GM23338 (cell line): ENCODE data around the gene MID1. TPM values are rescaled to one million over a fixed set of nuclear protein-coding genes. Genes with fewer than 3 reads are reported as not detected.

Experiments
- ATAC-seq: fragments of 200-7000 bp; cut with Tn5 transposase; 3 replicates; pipeline ENCODE4 v1.9.1; 2020
- DNase-seq: peaks from one replicate; pipeline ENCODE4 v3.0.0-alpha.2; 2015; ENCODE audit warnings: low spot score
- H2AFZ ChIP-seq: fragments of 200-600 bp; sonication (generic); 2 replicates; pipeline ENCODE4 v1.8.0; 2016; ENCODE audit warnings: antibody characterized with exemption, mild to moderate bottlenecking, moderate library complexity
- H3F3A ChIP-seq: fragments of 200-600 bp; sonication (generic); replicated peaks from 2 replicates; pipeline ENCODE4 v1.8.0; 2017; ENCODE audit warnings: antibody characterized with exemption, mixed run types, low read depth
- H3K27ac ChIP-seq: fragments of 200-600 bp; sonication (generic); 2 replicates; pipeline ENCODE4 v1.6.1; 2016; ENCODE audit warnings: low read depth
- H3K27me3 ChIP-seq: fragments of 200-600 bp; sonication (generic); 2 replicates; pipeline ENCODE4 v1.8.0; 2016; ENCODE audit warnings: mild to moderate bottlenecking, mixed run types, moderate library complexity; ENCODE audit not compliant: insufficient read depth
- H3K36me3 ChIP-seq: fragments of 200-600 bp; sonication (generic); 2 replicates; pipeline ENCODE4 v1.8.0; 2016; ENCODE audit warnings: mild to moderate bottlenecking; ENCODE audit not compliant: insufficient read depth
- H3K4me1 ChIP-seq: fragments of 200-600 bp; sonication (generic); 2 replicates; pipeline ENCODE4 v1.8.0; 2016; ENCODE audit warnings: mild to moderate bottlenecking, moderate library complexity; ENCODE audit not compliant: insufficient read depth
- H3K4me2 ChIP-seq: fragments of 200-600 bp; sonication (generic); 2 replicates; pipeline ENCODE4 v1.7.1; 2017; ENCODE audit warnings: mixed run types
- H3K4me3 ChIP-seq: fragments of 200-600 bp; sonication (generic); 2 replicates; pipeline ENCODE4 v1.6.1; 2016; ENCODE audit warnings: mixed run types
- H3K79me2 ChIP-seq: fragments of 200-600 bp; sonication (generic); replicated peaks from 2 replicates; pipeline ENCODE4 v1.8.0; 2017; ENCODE audit warnings: mild to moderate bottlenecking; ENCODE audit not compliant: insufficient read depth
- H3K9me2 ChIP-seq: fragments of 200-600 bp; sonication (generic); 2 replicates; pipeline ENCODE4 v1.8.0; 2017; ENCODE audit not compliant: insufficient read depth
- H4K20me1 ChIP-seq: fragments of 200-600 bp; sonication (generic); replicated peaks from 2 replicates; pipeline ENCODE4 v1.8.0; 2017; ENCODE audit warnings: mild to moderate bottlenecking; ENCODE audit not compliant: insufficient read depth
- H3K27ac Mint-ChIP-seq: 2 replicates; pipeline ENCODE4 v1.8.0; 2020; ENCODE audit warnings: inconsistent platforms, mild to moderate bottlenecking, moderate library complexity, mixed read lengths
- H3K27me3 Mint-ChIP-seq: 3 replicates; pipeline ENCODE4 v1.8.0; 2022; ENCODE audit warnings: low read depth, mild to moderate bottlenecking, moderate library complexity, mixed read lengths, inconsistent platforms; ENCODE audit not compliant: insufficient read depth, poor library complexity
- H3K36me3 Mint-ChIP-seq: 3 replicates; pipeline ENCODE4 v1.8.0; 2021; ENCODE audit warnings: low read depth, mild to moderate bottlenecking, inconsistent platforms, moderate library complexity, mixed read lengths
- H3K4me1 Mint-ChIP-seq: 3 replicates; pipeline ENCODE4 v1.8.0; 2020; ENCODE audit warnings: mild to moderate bottlenecking, inconsistent platforms, mixed read lengths
- H3K4me3 Mint-ChIP-seq: 3 replicates; pipeline ENCODE4 v1.8.0; 2021; ENCODE audit warnings: moderate library complexity, mild to moderate bottlenecking, inconsistent platforms, mixed read lengths
- H3K9me3 Mint-ChIP-seq: 3 replicates; pipeline ENCODE4 v1.8.0; 2020; ENCODE audit warnings: moderate library complexity, mild to moderate bottlenecking, inconsistent platforms, mixed read lengths
- CTCF ChIP-seq, 2 experiments: fragments of 200-600 bp in 1 of 2; sonication (generic) in 1 of 2; conservative IDR thresholded peaks; 2 replicates each; pipeline versions ENCODE4 v1.5.1 to v1.6.1; 2016 to 2017; ENCODE audit warnings: antibody characterized with exemption in 2 of 2, low read depth in 2 of 2, mild to moderate bottlenecking in 2 of 2, moderate library complexity in 1 of 2
- EZH2 ChIP-seq: fragments of 200-600 bp; sonication (generic); IDR thresholded peaks from one replicate; pipeline ENCODE4 v1.8.0; 2017; ENCODE audit warnings: antibody characterized with exemption, mild to moderate bottlenecking, low read depth; ENCODE audit not compliant: unreplicated experiment
- JUNB ChIP-seq: IDR thresholded peaks from one replicate; pipeline ENCODE4 v1.6.1; 2016; ENCODE audit warnings: antibody characterized with exemption; ENCODE audit not compliant: unreplicated experiment
- ZNF114 ChIP-seq: fragments of 250-450 bp; sonication (Bioruptor Pico); IDR thresholded peaks from 2 replicates; pipeline ENCODE4 v1.5.0; 2020; ENCODE audit warnings: mild to moderate bottlenecking, moderate library complexity
- ZNF462 ChIP-seq: fragments of 250-450 bp; sonication (Bioruptor Pico); IDR thresholded peaks from 2 replicates; pipeline ENCODE4 v1.5.0; 2020; ENCODE audit warnings: mild to moderate bottlenecking, moderate library complexity
- polyA plus RNA-seq: library from polyadenylated mRNA; unstranded; fragments of >200 nt; fragmentation: Nextera tagmentation; extraction: Ambion mirVana; gene quantifications from 2 replicates; pipeline ENCODE4 v1.2.1, GENCODE V29; 2016
- total RNA-seq: library from RNA; depleted of rRNA; stranded (reverse); fragments of >200 nt; shearing (Covaris generic); gene quantifications from 2 replicates; pipeline ENCODE4 v1.2.3, GENCODE V29; 2014

Gene MID1
- total and polyA plus RNA-seq, 2 experiments from 2014 or later = 27.2 to 39.3 TPM

- TF ChIP-seq ZNF462 (CRISPR knock-in tag) (no peak), ZNF114 (CRISPR knock-in tag) (no peak)
Observed at GRCh38 chrX:10571260-10571659, 49.1 kb downstream of the MID1 start (continued).

GRCh38 chrX:10570601-10571000 lies 49.8 kb downstream of the MID1 start:
- Mint-ChIP-seq H3K36me3 (peaks cover 43% of the 10 kb centered on the region), H3K9me3 (peaks cover 9% of the 10 kb centered on the region), H3K4me3 (no peak overlapping the region), H3K27me3 (peaks cover 1% of the 10 kb centered on the region), H3K27ac (no peak overlapping the region; the same call in 1 of the 2 replicates), H3K4me1 (peaks cover 19% of the 10 kb centered on the region)
- no peaks in the 10 kb centered on the region for H3F3A ChIP-seq
- H3K79me2 ChIP-seq = peaks cover 86% of the 10 kb centered on the region
- H3K9me2 ChIP-seq = no peaks in the 10 kb centered on the region
- no peaks in the 10 kb centered on the region for H4K20me1 ChIP-seq
- ATAC-seq (no peak), DNase-seq (no peak)
- H3K27me3 ChIP-seq = no peaks in the 10 kb centered on the region
- no peak overlapping the region for H3K4me3 ChIP-seq
- H3K4me1 ChIP-seq = no peaks in the 10 kb centered on the region
- no peak overlapping the region for H3K4me2 ChIP-seq
- no peak overlapping the region for H3K27ac ChIP-seq
- H2AFZ ChIP-seq = no peak overlapping the region
- no peaks in the 10 kb centered on the region for H3K36me3 ChIP-seq
- no peak for TF ChIP-seq JUNB
- no peak for TF ChIP-seq CTCF (conservative IDR thresholded peaks at IDR 0.05; ENCODE audit: low read depth in 2 of 2)
- TF ChIP-seq ZNF462 (CRISPR knock-in tag) = no peak
- no peak for TF ChIP-seq EZH2
